PC-9 (cell line): ENCODE measurements around the gene TSPAN3. TPM values are rescaled to one million over a fixed set of nuclear protein-coding genes. Genes with fewer than 3 reads are reported as not detected.

ENCODE experiments used
- BruUV-seq: library from RNA; stranded (reverse); fragments of 400-500 nt; replicated peaks from 2 replicates; lab custom pipeline; 2021; lab: Mats Ljungman, UMichigan
- CTCF ChIA-PET: fragments of 300-600 bp; sonication (Branson Sonifier 250); formaldehyde crosslinking; loops from one replicate; lab custom pipeline; 2022; ENCODE audit warnings: antibody characterized with exemption; lab: Charles Lee
- POLR2A ChIA-PET: fragments of 300-600 bp; sonication (Branson Sonifier 250); formaldehyde crosslinking; loops from one replicate; lab custom pipeline; 2022; ENCODE audit warnings: antibody characterized with exemption; ENCODE audit not compliant: unreplicated experiment; lab: Charles Lee
- DNase-seq, 2 experiments: peaks; one replicate each; pipeline versions ENCODE4 v3.0.0 to v3.0.0-alpha.2; 2015 to 2022; ENCODE audit warnings: mixed read lengths in 1 of 2
- H2AFZ ChIP-seq: fragments of 200-600 bp; sonication (generic); 2 replicates; pipeline ENCODE4 v1.8.1; 2017; ENCODE audit warnings: antibody characterized with exemption
- H3F3A ChIP-seq: fragments of 200-600 bp; sonication (generic); 2 replicates; pipeline ENCODE4 v1.8.1; 2017; ENCODE audit warnings: antibody characterized with exemption, mild to moderate bottlenecking, low read depth; ENCODE audit not compliant: insufficient read depth
- H3K27ac ChIP-seq: fragments of 200-600 bp; sonication (generic); 2 replicates; pipeline ENCODE4 v1.6.1; 2016; ENCODE audit warnings: mixed run types
- H3K27me3 ChIP-seq: fragments of 200-600 bp; sonication (generic); 2 replicates; pipeline ENCODE4 v1.6.1; 2016; ENCODE audit warnings: low read depth, mixed run types; ENCODE audit not compliant: insufficient read depth
- H3K36me3 ChIP-seq: fragments of 200-600 bp; sonication (generic); 2 replicates; pipeline ENCODE4 v1.6.1; 2016; ENCODE audit warnings: low read depth, mixed run types
- H3K4me1 ChIP-seq: fragments of 200-600 bp; sonication (generic); replicated peaks from 2 replicates; pipeline ENCODE4 v1.6.1; 2016; ENCODE audit warnings: mixed run types; ENCODE audit not compliant: insufficient read depth
- H3K4me2 ChIP-seq: fragments of 200-600 bp; sonication (generic); 2 replicates; pipeline ENCODE4 v1.6.1; 2017; ENCODE audit warnings: mixed run types
- H3K4me3 ChIP-seq: fragments of 200-600 bp; sonication (generic); 2 replicates; pipeline ENCODE4 v1.6.1; 2016; ENCODE audit warnings: mixed run types
- H3K79me2 ChIP-seq: fragments of 200-600 bp; sonication (generic); 2 replicates; pipeline ENCODE4 v1.6.1; 2017; ENCODE audit warnings: low read depth, mixed run types
- H3K9me2 ChIP-seq: fragments of 200-600 bp; sonication (generic); 2 replicates; pipeline ENCODE4 v1.8.1; 2017; ENCODE audit warnings: mild to moderate bottlenecking; ENCODE audit not compliant: insufficient read depth
- H3K9me3 ChIP-seq: fragments of 200-600 bp; sonication (generic); 2 replicates; pipeline ENCODE4 v1.8.1; 2016; ENCODE audit warnings: low read depth; ENCODE audit not compliant: insufficient read depth
- H4K20me1 ChIP-seq: fragments of 200-600 bp; sonication (generic); 2 replicates; pipeline ENCODE4 v1.8.1; 2017; ENCODE audit not compliant: insufficient read depth
- EZH2 ChIP-seq: fragments of 200-600 bp; sonication (generic); IDR thresholded peaks from 2 replicates; pipeline ENCODE4 v1.8.0; 2017; ENCODE audit warnings: antibody characterized with exemption, low read depth
- intact Hi-C: fragments of 100-400 bp; cut with micrococcal nuclease; formaldehyde crosslinking; loops from one replicate; pipeline ENCODE4 v1.10.0; 2022; ENCODE audit not compliant: unreplicated experiment
- total RNA-seq: library from RNA; stranded (reverse); gene quantifications from 2 replicates; pipeline ENCODE4 v1.2.3, GENCODE V29; 2021
- TF ChIP-seq, protein P1 (sequence below): fragments of 200-600 bp; sonication (generic); conservative IDR thresholded peaks from 2 replicates; pipeline ENCODE4 v1.6.1; 2017; ENCODE audit warnings: mixed run types, antibody characterized with exemption, mild to moderate bottlenecking, moderate library complexity

TSPAN3 gene
- total RNA-seq, 1 experiment from 2014 or later: 151 TPM

DNA sequence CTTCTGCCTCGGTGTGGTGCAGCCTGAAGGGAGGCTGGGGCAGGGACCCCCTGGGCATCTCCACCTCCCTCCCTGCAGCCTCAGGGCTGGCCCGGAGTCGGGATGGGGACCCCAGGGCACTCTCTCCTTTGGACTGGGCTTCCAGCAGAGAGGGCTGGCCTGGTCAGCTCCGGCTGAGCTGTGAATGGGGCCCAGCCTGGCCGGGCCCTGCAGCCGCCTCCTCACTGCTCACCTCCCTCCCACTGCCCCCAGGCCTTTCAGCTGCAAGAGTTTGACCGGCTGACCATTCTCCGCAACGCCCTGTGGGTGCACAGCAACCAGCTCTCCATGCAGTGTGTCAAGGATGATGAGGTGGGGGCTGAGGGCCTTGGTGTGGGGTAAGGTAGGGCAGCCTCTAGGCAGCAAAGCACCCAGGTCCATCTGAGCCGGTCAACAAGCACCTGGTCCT is 40.0 kb downstream of the TSPAN3 start:
- Histone ChIP-seq H3K27me3 (no peaks in the 10 kb centered on the region), H3K27ac (no peak overlapping the region), H3F3A (no peaks in the 10 kb centered on the region), H3K4me1 (no peaks in the 10 kb centered on the region), H3K36me3 (no peaks in the 10 kb centered on the region), H3K4me2 (no peak overlapping the region), H3K4me3 (no peak overlapping the region), H3K9me3 (no peaks in the 10 kb centered on the region), H3K9me2 (no peaks in the 10 kb centered on the region), H4K20me1 (no peaks in the 10 kb centered on the region), H3K79me2 (no peaks in the 10 kb centered on the region), H2AFZ (no peak overlapping the region)
- intact Hi-C loops: no loop called here
- TF ChIP-seq, protein P1, sequence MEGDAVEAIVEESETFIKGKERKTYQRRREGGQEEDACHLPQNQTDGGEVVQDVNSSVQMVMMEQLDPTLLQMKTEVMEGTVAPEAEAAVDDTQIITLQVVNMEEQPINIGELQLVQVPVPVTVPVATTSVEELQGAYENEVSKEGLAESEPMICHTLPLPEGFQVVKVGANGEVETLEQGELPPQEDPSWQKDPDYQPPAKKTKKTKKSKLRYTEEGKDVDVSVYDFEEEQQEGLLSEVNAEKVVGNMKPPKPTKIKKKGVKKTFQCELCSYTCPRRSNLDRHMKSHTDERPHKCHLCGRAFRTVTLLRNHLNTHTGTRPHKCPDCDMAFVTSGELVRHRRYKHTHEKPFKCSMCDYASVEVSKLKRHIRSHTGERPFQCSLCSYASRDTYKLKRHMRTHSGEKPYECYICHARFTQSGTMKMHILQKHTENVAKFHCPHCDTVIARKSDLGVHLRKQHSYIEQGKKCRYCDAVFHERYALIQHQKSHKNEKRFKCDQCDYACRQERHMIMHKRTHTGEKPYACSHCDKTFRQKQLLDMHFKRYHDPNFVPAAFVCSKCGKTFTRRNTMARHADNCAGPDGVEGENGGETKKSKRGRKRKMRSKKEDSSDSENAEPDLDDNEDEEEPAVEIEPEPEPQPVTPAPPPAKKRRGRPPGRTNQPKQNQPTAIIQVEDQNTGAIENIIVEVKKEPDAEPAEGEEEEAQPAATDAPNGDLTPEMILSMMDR: no peak
- no peak for TF ChIP-seq EZH2
- DNase-seq: no peak
- ChIA-PET POLR2A (interaction anchor here (0.7 kb wide), 1 partner anchor 114 kb away, joined by 3 read pairs; no protein-coding TSS in a partner anchor), CTCF (interaction anchor here (0.6 to 1.0 kb wide), 2 partner anchors 396 to 798 kb away, joined by 3 read pairs; no protein-coding TSS in a partner anchor)
- BruUV-seq: no TSS peak

DNA sequence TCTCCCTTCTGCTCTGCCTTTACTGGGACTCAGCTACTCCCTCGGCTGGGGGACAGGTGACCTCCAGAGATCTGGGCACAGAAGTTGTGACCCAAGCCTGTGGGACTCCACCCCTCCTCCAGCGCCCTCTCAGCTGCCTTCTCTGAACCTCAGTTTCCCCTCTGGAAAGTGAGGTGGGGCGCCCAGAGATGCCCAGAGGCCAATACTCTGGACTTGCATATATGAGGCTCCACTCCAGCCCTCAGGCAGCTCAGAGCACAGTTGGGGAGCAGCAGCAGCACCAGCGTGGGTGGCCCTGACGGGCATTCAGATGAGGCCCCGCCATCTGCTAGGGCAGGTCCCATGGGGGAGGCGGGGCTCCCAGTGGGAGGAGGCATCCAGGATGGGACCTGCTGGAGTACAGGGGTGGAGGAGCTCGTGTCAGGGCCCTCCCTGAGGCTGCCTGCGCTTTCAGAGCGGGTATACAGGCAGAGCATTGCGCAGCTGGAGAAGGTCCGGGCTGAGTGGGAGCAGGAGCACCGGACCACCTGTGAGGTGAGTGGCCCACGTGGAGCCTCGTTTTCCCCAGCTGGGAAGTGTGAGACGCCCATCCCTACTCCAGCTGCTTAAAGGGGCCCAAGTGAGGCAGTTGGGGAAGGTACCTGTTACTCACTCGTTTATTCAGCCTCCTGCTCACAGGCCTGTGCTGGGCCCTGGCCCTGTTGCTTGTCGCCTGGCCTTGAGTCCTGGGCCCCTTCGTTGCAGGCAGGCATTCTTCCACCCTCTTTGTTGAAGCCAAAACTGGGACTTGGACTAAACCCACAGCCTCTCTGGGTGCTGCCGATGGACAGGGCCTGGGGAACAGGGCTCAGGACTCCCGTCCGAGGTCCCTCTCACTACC is 40.6 kb downstream of the TSPAN3 start:
- H3F3A ChIP-seq: no peaks in the 10 kb centered on the region
- no peak overlapping the region for H3K4me2 ChIP-seq
- H3K36me3 ChIP-seq: no peaks in the 10 kb centered on the region
- TF ChIP-seq EZH2: no peak
- TF ChIP-seq, protein P1: no peak
- H2AFZ ChIP-seq: no peak overlapping the region
- H3K4me1 ChIP-seq: no peaks in the 10 kb centered on the region
- BruUV-seq: no TSS peak
- H3K9me3 ChIP-seq: no peaks in the 10 kb centered on the region
- H3K9me2 ChIP-seq: no peaks in the 10 kb centered on the region
- DNase-seq: no peak
- intact Hi-C loops: no loop called here
- ChIA-PET CTCF (no interaction called here), POLR2A (no interaction called here)
- no peak overlapping the region for H3K27ac ChIP-seq
- no peaks in the 10 kb centered on the region for H3K27me3 ChIP-seq
- H4K20me1 ChIP-seq: no peaks in the 10 kb centered on the region
- H3K79me2 ChIP-seq: no peaks in the 10 kb centered on the region
- H3K4me3 ChIP-seq: no peak overlapping the region

DNA sequence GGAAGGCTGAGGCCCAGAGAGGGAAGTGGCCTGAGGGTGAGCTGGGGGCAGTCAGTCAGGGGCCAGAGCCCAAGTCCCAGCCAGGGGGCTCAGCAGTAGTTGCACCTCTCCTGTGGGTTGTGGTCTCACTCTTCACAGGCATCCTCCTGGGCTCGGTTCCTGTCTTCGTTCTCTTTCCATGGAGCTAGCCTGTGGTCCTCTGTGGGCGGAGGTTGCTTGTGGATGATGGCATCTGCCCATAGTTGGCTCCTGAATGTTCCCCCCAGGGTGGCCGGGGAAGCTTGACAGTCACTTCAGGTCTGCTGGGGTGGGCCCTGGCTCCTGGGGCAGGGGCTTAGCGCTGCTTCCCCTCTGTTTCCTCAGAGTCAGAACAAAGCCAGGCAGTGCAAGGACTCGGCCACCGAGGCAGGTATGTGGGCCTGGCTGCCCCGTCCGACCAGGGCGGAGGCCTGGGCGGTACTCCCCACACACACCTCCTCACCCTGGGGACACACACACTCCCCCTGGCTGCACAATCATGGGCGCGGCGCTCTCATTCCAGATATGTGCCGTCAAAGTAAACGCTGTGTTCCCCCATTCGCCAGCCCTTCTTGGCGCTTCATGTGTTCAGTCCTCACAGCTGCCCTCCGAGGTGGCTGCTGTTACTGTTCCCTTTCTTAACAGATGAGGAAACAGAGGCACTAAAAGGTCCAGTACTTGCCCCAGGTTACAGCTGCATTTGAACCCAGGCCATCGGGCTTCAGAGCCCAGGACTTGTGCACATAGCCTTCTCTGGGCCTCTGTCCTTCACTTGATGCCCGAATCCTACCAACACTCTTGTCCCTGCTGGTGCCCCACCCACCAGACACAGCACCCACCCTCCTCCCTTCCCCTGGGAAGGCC is 41.5 kb downstream of the TSPAN3 start:
- ChIA-PET CTCF (interaction anchor here (0.6 kb wide), 1 partner anchor 29 kb away, joined by 3 read pairs; no protein-coding TSS in a partner anchor), POLR2A (no interaction called here)
- H4K20me1 ChIP-seq: no peaks in the 10 kb centered on the region
- no peaks in the 10 kb centered on the region for H3K9me3 ChIP-seq
- H3K4me3 ChIP-seq: no peak overlapping the region
- H3K79me2 ChIP-seq: no peaks in the 10 kb centered on the region
- no peak overlapping the region for H3K27ac ChIP-seq
- TF ChIP-seq EZH2: no peak
- TF ChIP-seq, protein P1: no peak
- no peak overlapping the region for H2AFZ ChIP-seq
- H3K4me2 ChIP-seq: no peak overlapping the region
- H3F3A ChIP-seq: no peaks in the 10 kb centered on the region
- no peaks in the 10 kb centered on the region for H3K27me3 ChIP-seq
- no peaks in the 10 kb centered on the region for H3K36me3 ChIP-seq
- intact Hi-C loops: loop anchor here (5.0 kb wide), 1 partner anchor 513 kb away; no protein-coding TSS in a partner anchor
- H3K4me1 ChIP-seq: no peaks in the 10 kb centered on the region
- peak in 1 of 2 experiments; percentile 44 for DNase-seq
- no peaks in the 10 kb centered on the region for H3K9me2 ChIP-seq
- no TSS peak for BruUV-seq
